D721Med (cell line): ENCODE measurements around the gene FOXO6.

ENCODE experiments used
- DNase-seq: peaks from one replicate; pipeline ENCODE4 v3.0.0; 2011; ENCODE audit warnings: low spot score; ENCODE audit not compliant: insufficient read length
- FAIRE-seq: peaks from 2 replicates; lab custom pipeline; 2011; peaks lifted over from hg19 to GRCh38; lab: Jason Lieb, UNC
- CTCF ChIP-seq: IDR thresholded peaks from 2 replicates; pipeline ENCODE4 v1.5.1; 2012; ENCODE audit warnings: mild to moderate bottlenecking, control low read depth; ENCODE audit not compliant: insufficient read depth; ENCODE audit errors: missing control alignments

FOXO6 gene

GRCh38 chr1:41345434-41346075 lies 15.7 kb upstream of the FOXO6 start:
- no peak for DNase-seq
- FAIRE-seq: no peak
- TF ChIP-seq CTCF: no peak

GRCh38 chr1:41347276-41347675 lies 14.0 kb upstream of the FOXO6 start:
- TF ChIP-seq CTCF: no peak
- FAIRE-seq: no peak
- DNase-seq: no peak

- no peak for DNase-seq
- TF ChIP-seq CTCF: no peak
- no peak for FAIRE-seq
These were observed 12.8 kb upstream of the FOXO6 start for GRCh38 chr1:41348394-41348793.

GRCh38 chr1:41349361-41350054 lies 11.7 kb upstream of the FOXO6 start:
- FAIRE-seq (no peak), DNase-seq (no peak)
- no peak for TF ChIP-seq CTCF

- no peak for FAIRE-seq
- no peak for TF ChIP-seq CTCF
- DNase-seq: no peak
These were observed 11.2 kb upstream of the FOXO6 start for GRCh38 chr1:41350055-41350378.

- FAIRE-seq: no peak
- DNase-seq: no peak
- no peak for TF ChIP-seq CTCF
These were observed 9.7 kb upstream of the FOXO6 start for GRCh38 chr1:41351262-41352151.

- FAIRE-seq (no peak), DNase-seq (no peak)
- TF ChIP-seq CTCF: no peak
These were observed 7.5 kb upstream of the FOXO6 start for GRCh38 chr1:41353744-41354143.
